ENCODE measurements around the gene MATN1.
A peak's percentile ranks its signal among the peaks of the same experiment; 100 is the strongest.

Gene MATN1

GRCh38 chr1:30757352-30758120 is 34.2 kb upstream of the MATN1 start, which contains the start of gene LAPTM5:
Gene LAPTM5, minus strand, starts transcription at chr1:30757774. Its CDS starts 29 bp downstream, at chr1:30757745.
- peak; percentile 82 for DNase-seq

GRCh38 chr1:30756545-30757351 is 33.4 kb upstream of the MATN1 start:
- peak; percentile 91 for DNase-seq

GRCh38 chr1:30756206-30756544 is 32.8 kb upstream of the MATN1 start:
- DNase-seq = no peak

GRCh38 chr1:30755746-30756145 is 32.4 kb upstream of the MATN1 start:
- DNase-seq = no peak

- no peak for DNase-seq
Measured at GRCh38 chr1:30755334-30755733, 31.9 kb upstream of the MATN1 start.

- peak; percentile 86 for DNase-seq
Measured at GRCh38 chr1:30754684-30755171, 31.3 kb upstream of the MATN1 start.

- no peak for DNase-seq
Measured at GRCh38 chr1:30753660-30754123, 30.3 kb upstream of the MATN1 start.

GRCh38 chr1:30753118-30753517 is 29.7 kb upstream of the MATN1 start:
- DNase-seq = no peak

- DNase-seq = no peak
Measured at GRCh38 chr1:30752651-30752908, 29.2 kb upstream of the MATN1 start.

GRCh38 chr1:30751830-30752650 is 28.7 kb upstream of the MATN1 start:
- DNase-seq = peak; percentile 46

- DNase-seq = peak; percentile 83
Measured at GRCh38 chr1:30750731-30751291, 27.4 kb upstream of the MATN1 start.

GRCh38 chr1:30749691-30750583 is 26.6 kb upstream of the MATN1 start:
- DNase-seq = peak; percentile 75

GRCh38 chr1:30748699-30749401 is 25.5 kb upstream of the MATN1 start:
- no peak for DNase-seq

- no peak for DNase-seq
Measured at GRCh38 chr1:30748098-30748698, 24.8 kb upstream of the MATN1 start.

- no peak for DNase-seq
Measured at GRCh38 chr1:30747033-30748008, 23.9 kb upstream of the MATN1 start.

- DNase-seq = no peak
Measured at GRCh38 chr1:30746212-30747032, 23.0 kb upstream of the MATN1 start.

- DNase-seq = no peak
Measured at GRCh38 chr1:30745834-30746208, 22.4 kb upstream of the MATN1 start.

- no peak for DNase-seq
Measured at GRCh38 chr1:30745156-30745833, 21.9 kb upstream of the MATN1 start.

All from CD4-positive, alpha-beta T cell treated with Interferon gamma for 1 hour (primary cell).